Caco-2 (cell line): ENCODE results near the gene NOXA1. TPM values are rescaled to one million over a fixed set of nuclear protein-coding genes. Genes with fewer than 3 reads are reported as not detected.

Source experiments
- BruUV-seq: library from RNA; stranded (reverse); fragments of 400-500 nt; replicated peaks from 2 replicates; lab custom pipeline; 2021; lab: Mats Ljungman, UMichigan
- CTCF ChIA-PET: fragments of 300-600 bp; sonication (Branson Sonifier 250); formaldehyde crosslinking; loops from one replicate; lab custom pipeline; 2022; ENCODE audit warnings: antibody characterized with exemption; lab: Charles Lee
- POLR2A ChIA-PET: fragments of 300-600 bp; sonication (Branson Sonifier 250); formaldehyde crosslinking; loops from one replicate; lab custom pipeline; 2022; ENCODE audit warnings: antibody characterized with exemption; lab: Charles Lee
- DNase-seq, 2 experiments: peaks; one replicate each; pipeline versions ENCODE4 v3.0.0 to v3.0.0-alpha.2; 2020 to 2022
- H3K27me3 ChIP-seq: replicated peaks from 2 replicates; pipeline ENCODE4 v1.6.0; 2011; ENCODE audit warnings: low read length; ENCODE audit not compliant: control insufficient read depth, insufficient read depth
- H3K36me3 ChIP-seq: 2 replicates; pipeline ENCODE4 v1.5.1; 2011; ENCODE audit warnings: low read length; ENCODE audit not compliant: control insufficient read depth, insufficient read depth
- H3K4me1 ChIP-seq: fragments of 250-450 bp; sonication (Bioruptor Pico); 2 replicates; pipeline ENCODE4 v1.5.1; 2020; ENCODE audit warnings: mild to moderate bottlenecking
- H3K4me3 ChIP-seq: 2 replicates; pipeline ENCODE4 v1.5.1; 2011; ENCODE audit warnings: low read depth, mild to moderate bottlenecking, control low read depth, low read length
- H3K9me3 ChIP-seq: fragments of 250-450 bp; sonication (Bioruptor Pico); 2 replicates; pipeline ENCODE4 v1.5.1; 2020; ENCODE audit warnings: mild to moderate bottlenecking, moderate library complexity
- H3K27ac Mint-ChIP-seq: one replicate; pipeline ENCODE4 v1.8.0; 2022; ENCODE audit warnings: mixed read lengths; ENCODE audit not compliant: unreplicated experiment
- H3K27me3 Mint-ChIP-seq: one replicate; pipeline ENCODE4 v1.8.0; 2022; ENCODE audit warnings: mixed read lengths; ENCODE audit not compliant: insufficient read depth, unreplicated experiment
- H3K36me3 Mint-ChIP-seq: one replicate; pipeline ENCODE4 v1.8.0; 2022; ENCODE audit warnings: mild to moderate bottlenecking, mixed read lengths; ENCODE audit not compliant: insufficient read depth, unreplicated experiment
- H3K4me1 Mint-ChIP-seq: one replicate; pipeline ENCODE4 v1.8.0; 2022; ENCODE audit warnings: low read depth, mixed read lengths; ENCODE audit not compliant: unreplicated experiment
- H3K4me3 Mint-ChIP-seq: one replicate; pipeline ENCODE4 v1.8.0; 2022; ENCODE audit warnings: mild to moderate bottlenecking, moderate library complexity, mixed read lengths; ENCODE audit not compliant: unreplicated experiment
- H3K9me3 Mint-ChIP-seq: one replicate; pipeline ENCODE4 v1.8.0; 2022; ENCODE audit warnings: mixed read lengths; ENCODE audit not compliant: unreplicated experiment
- intact Hi-C: fragments of 100-400 bp; cut with micrococcal nuclease; formaldehyde crosslinking; loops from one replicate; pipeline ENCODE4 v1.10.0; 2022; ENCODE audit not compliant: unreplicated experiment
- total RNA-seq: library from RNA; stranded (reverse); gene quantifications from 2 replicates; pipeline ENCODE4 v1.2.3, GENCODE V29; 2022
- TF ChIP-seq, protein P1 (sequence below), 2 experiments: fragments of 200-600 bp in 1 of 2; IDR thresholded peaks; 1 replicate in 1 of 2; 2 replicates in 1 of 2; pipeline versions ENCODE4 v1.5.1 to v1.8.0; 2011 to 2022; ENCODE audit warnings: antibody characterized with exemption in 1 of 2, control low read depth in 1 of 2, inconsistent platforms in 1 of 2, low read depth in 1 of 2, low read length in 1 of 2, mild to moderate bottlenecking in 1 of 2, moderate library complexity in 1 of 2; ENCODE audit not compliant: insufficient read depth in 1 of 2, severe bottlenecking in 1 of 2, unreplicated experiment in 1 of 2

The NOXA1 gene
- total RNA-seq, 1 experiment from 2014 or later: 8.6 TPM

DNA sequence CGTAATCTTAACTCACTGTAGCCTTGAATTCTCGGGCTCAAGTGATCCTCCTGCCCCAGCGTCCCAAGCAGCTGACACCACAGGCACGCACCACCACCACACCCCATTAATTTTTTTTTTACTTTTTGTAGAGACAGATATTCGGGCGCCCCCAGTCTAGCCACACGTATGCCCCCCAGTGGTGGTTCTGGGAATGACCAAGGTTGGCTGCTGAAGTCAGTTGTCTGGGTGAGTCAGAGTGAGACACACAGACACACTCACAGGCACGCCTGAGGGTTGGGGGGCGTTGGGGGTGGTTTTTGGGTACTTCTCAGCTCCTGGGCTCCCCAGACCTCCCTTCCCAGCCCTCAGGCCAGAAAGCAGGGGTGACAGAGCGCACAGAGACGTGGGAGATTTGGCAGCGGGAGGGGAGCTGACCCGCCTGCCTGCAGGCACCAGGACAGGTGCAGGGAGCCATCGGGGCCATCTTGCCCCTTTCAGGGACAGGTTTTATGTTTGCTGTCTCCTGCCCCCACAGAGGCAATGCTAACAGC, 22.1 kb downstream of the NOXA1 start:
- peak; percentile 83 to 88 for DNase-seq
- BruUV-seq: no TSS peak
- peak overlapping the region; percentile 19 for H3K27ac Mint-ChIP-seq
- H3K9me3 Mint-ChIP-seq: no peaks in the 10 kb centered on the region
- TF ChIP-seq, protein P1, sequence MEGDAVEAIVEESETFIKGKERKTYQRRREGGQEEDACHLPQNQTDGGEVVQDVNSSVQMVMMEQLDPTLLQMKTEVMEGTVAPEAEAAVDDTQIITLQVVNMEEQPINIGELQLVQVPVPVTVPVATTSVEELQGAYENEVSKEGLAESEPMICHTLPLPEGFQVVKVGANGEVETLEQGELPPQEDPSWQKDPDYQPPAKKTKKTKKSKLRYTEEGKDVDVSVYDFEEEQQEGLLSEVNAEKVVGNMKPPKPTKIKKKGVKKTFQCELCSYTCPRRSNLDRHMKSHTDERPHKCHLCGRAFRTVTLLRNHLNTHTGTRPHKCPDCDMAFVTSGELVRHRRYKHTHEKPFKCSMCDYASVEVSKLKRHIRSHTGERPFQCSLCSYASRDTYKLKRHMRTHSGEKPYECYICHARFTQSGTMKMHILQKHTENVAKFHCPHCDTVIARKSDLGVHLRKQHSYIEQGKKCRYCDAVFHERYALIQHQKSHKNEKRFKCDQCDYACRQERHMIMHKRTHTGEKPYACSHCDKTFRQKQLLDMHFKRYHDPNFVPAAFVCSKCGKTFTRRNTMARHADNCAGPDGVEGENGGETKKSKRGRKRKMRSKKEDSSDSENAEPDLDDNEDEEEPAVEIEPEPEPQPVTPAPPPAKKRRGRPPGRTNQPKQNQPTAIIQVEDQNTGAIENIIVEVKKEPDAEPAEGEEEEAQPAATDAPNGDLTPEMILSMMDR (IDR thresholded peaks at IDR 0.05; ENCODE audit: insufficient read depth in 1 of 2, low read depth in 1 of 2, low read length in 1 of 2, severe bottlenecking in 1 of 2, unreplicated experiment in 1 of 2): peak; percentile 85 to 91
- no peaks in the 10 kb centered on the region for H3K27me3 ChIP-seq
- H3K27me3 Mint-ChIP-seq: no peaks in the 10 kb centered on the region
- peaks cover 25% of the 10 kb centered on the region for H3K36me3 Mint-ChIP-seq
- intact Hi-C loops: loop anchor here (1.0 to 10.0 kb wide), 4 partner anchors 17 to 159 kb away; partner anchors contain the start of genes EXD3, NOXA1 and ZMYND19
- ChIA-PET POLR2A (no interaction called here), CTCF (interaction anchor here (1.3 to 2.5 kb wide), 3 partner anchors 14 to 158 kb away, joined by 3 to 26 read pairs (median 14); partner anchors contain the start of genes EXD3, NOXA1 and NSMF)
- peaks cover 14% of the 10 kb centered on the region for H3K4me1 Mint-ChIP-seq
- peak overlapping the region; percentile 54 for H3K4me3 Mint-ChIP-seq
- H3K4me3 ChIP-seq: no peak overlapping the region
- no peaks in the 10 kb centered on the region for H3K9me3 ChIP-seq
- peaks cover 13% of the 10 kb centered on the region for H3K4me1 ChIP-seq
- no peaks in the 10 kb centered on the region for H3K36me3 ChIP-seq

GRCh38 chr9:137445930-137446431, 22.8 kb downstream of the NOXA1 start:
- POLR2A ChIA-PET: no interaction called here
- peak overlapping the region; percentile 19 for H3K27ac Mint-ChIP-seq

DNA sequence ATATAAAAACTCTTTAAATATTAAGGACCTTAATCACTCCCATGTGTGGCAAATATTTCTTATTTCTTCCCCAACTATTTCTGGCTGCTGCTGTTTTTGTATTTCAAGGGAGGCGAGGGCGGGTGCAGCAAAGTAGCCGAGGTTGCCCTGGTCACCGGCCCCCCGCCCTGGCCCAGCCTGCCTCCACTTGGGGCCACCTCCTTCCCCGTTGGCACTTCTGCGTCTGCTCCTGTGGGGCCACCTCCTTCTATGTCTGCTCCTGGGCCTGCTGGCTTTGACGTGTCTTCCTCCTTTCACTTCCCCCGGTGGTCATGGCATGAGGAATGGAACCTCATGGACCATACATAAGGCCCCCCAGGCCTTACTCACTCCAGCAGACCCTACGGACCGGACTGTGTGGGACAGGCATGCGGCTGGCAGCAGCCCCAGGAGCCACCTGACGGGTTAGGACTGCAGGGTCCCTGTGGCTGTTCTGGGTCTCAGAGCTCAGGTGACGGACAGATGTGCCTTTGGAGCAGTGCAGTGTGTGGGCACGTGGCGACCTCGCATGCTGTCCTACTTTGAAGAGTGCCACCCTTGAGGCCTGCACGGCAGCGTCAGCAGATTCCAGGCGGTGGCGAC, 23.8 kb downstream of the NOXA1 start:
- H3K27me3 Mint-ChIP-seq: no peaks in the 10 kb centered on the region
- H3K27ac Mint-ChIP-seq: no peak overlapping the region
- H3K36me3 Mint-ChIP-seq: peaks cover 31% of the 10 kb centered on the region
- DNase-seq: no peak
- TF ChIP-seq, protein P1 (IDR thresholded peaks at IDR 0.05; ENCODE audit: insufficient read depth in 1 of 2, low read depth in 1 of 2, low read length in 1 of 2, severe bottlenecking in 1 of 2, unreplicated experiment in 1 of 2): no peak
- H3K27me3 ChIP-seq: no peaks in the 10 kb centered on the region
- peaks cover 14% of the 10 kb centered on the region for H3K4me1 Mint-ChIP-seq
- no peaks in the 10 kb centered on the region for H3K9me3 Mint-ChIP-seq
- no peaks in the 10 kb centered on the region for H3K9me3 ChIP-seq
- ChIA-PET CTCF (interaction anchor here (1.3 to 2.5 kb wide), 2 partner anchors 24 to 160 kb away, joined by 14 to 26 read pairs; partner anchors contain the start of genes EXD3 and NOXA1), POLR2A (no interaction called here)
- intact Hi-C loops: loop anchor here (10.0 kb wide), 1 partner anchor 148 kb away; the partner anchor contains the start of gene ZMYND19
- no peak overlapping the region for H3K4me3 ChIP-seq
- peaks cover 13% of the 10 kb centered on the region for H3K4me1 ChIP-seq
- no TSS peak for BruUV-seq
- H3K4me3 Mint-ChIP-seq: no peak overlapping the region
- no peaks in the 10 kb centered on the region for H3K36me3 ChIP-seq

More at GRCh38 chr9:137445930-137446431, 22.8 kb downstream of the NOXA1 start:
- no peaks in the 10 kb centered on the region for H3K27me3 ChIP-seq
- no TSS peak for BruUV-seq
- intact Hi-C loops: loop anchor here (1.0 to 10.0 kb wide), 4 partner anchors 18 to 159 kb away; partner anchors contain the start of genes EXD3, NOXA1 and ZMYND19
- no peaks in the 10 kb centered on the region for H3K9me3 ChIP-seq
- H3K9me3 Mint-ChIP-seq: no peaks in the 10 kb centered on the region
- CTCF ChIA-PET: interaction anchor here (0.7 to 2.5 kb wide), 4 partner anchors 23 to 159 kb away, joined by 3 to 26 read pairs (median 9); partner anchors contain the start of genes EXD3 and NOXA1
- no peaks in the 10 kb centered on the region for H3K27me3 Mint-ChIP-seq
- TF ChIP-seq, protein P1 (IDR thresholded peaks at IDR 0.05; ENCODE audit: insufficient read depth in 1 of 2, low read depth in 1 of 2, low read length in 1 of 2, severe bottlenecking in 1 of 2, unreplicated experiment in 1 of 2): no peak
- H3K4me3 Mint-ChIP-seq: peak overlapping the region; percentile 54
- H3K4me1 ChIP-seq: peaks cover 13% of the 10 kb centered on the region
- peaks cover 14% of the 10 kb centered on the region for H3K4me1 Mint-ChIP-seq
- H3K36me3 Mint-ChIP-seq: peaks cover 31% of the 10 kb centered on the region
- no peaks in the 10 kb centered on the region for H3K36me3 ChIP-seq
- DNase-seq: no peak
- no peak overlapping the region for H3K4me3 ChIP-seq
